PFSK-1 (cell line): ENCODE data around the gene GALNTL6.

Source experiments
- FOXP2 ChIP-seq: optimal IDR thresholded peaks from 2 replicates; pipeline ENCODE3; 2011; ENCODE audit warnings: borderline replicate concordance, control low read depth, inconsistent platforms; ENCODE audit not compliant: insufficient read depth; ENCODE audit errors: extremely low read length, extremely low read depth
- POLR2AphosphoS5 ChIP-seq: IDR thresholded peaks from 2 replicates; pipeline ENCODE4 v1.6.1; 2012; ENCODE audit warnings: low read depth, mild to moderate bottlenecking, control low read depth, low read length, moderate library complexity
- SIN3A ChIP-seq: IDR thresholded peaks from 2 replicates; pipeline ENCODE4 v1.6.1; 2012; ENCODE audit warnings: mild to moderate bottlenecking, low read length, moderate library complexity, borderline replicate concordance; ENCODE audit not compliant: insufficient read depth
- TAF1 ChIP-seq: IDR thresholded peaks from 2 replicates; pipeline ENCODE4 v1.6.1; 2012; ENCODE audit warnings: low read length, control low read depth, borderline replicate concordance; ENCODE audit not compliant: insufficient read depth
- TF ChIP-seq, protein P1 (sequence below), 2 experiments: IDR thresholded peaks; 2 replicates each; pipeline versions ENCODE4 v1.6.1 to v1.8.0; 2011 to 2012; ENCODE audit warnings: low read depth in 2 of 2, low read length in 2 of 2, control low read depth in 1 of 2, inconsistent platforms in 1 of 2, mild to moderate bottlenecking in 1 of 2, moderate library complexity in 1 of 2; ENCODE audit not compliant: insufficient read depth in 1 of 2

DNA sequence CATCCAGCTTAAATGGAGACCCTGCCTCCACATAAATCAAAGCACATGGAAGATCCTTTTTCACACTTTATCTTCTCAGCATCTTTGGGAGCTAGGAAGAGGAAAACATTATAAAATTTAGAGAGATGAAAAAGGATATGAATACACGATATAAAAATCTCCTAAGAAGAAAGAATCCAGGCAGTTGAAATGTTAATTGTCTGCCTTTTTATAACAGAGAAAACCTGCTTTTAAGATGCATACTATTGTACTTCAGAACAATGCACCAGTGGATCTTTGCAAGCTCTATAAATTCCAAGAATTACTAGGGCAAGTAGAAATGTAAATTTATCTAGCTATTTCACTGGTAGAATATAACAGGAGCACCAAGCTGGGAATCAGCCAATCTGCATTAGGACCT is 1055.1 kb downstream of the GALNTL6 start:
- TF ChIP-seq POLR2AphosphoS5 (no peak), TAF1 (no peak), SIN3A (no peak), FOXP2 (no peak)
- TF ChIP-seq, protein P1, sequence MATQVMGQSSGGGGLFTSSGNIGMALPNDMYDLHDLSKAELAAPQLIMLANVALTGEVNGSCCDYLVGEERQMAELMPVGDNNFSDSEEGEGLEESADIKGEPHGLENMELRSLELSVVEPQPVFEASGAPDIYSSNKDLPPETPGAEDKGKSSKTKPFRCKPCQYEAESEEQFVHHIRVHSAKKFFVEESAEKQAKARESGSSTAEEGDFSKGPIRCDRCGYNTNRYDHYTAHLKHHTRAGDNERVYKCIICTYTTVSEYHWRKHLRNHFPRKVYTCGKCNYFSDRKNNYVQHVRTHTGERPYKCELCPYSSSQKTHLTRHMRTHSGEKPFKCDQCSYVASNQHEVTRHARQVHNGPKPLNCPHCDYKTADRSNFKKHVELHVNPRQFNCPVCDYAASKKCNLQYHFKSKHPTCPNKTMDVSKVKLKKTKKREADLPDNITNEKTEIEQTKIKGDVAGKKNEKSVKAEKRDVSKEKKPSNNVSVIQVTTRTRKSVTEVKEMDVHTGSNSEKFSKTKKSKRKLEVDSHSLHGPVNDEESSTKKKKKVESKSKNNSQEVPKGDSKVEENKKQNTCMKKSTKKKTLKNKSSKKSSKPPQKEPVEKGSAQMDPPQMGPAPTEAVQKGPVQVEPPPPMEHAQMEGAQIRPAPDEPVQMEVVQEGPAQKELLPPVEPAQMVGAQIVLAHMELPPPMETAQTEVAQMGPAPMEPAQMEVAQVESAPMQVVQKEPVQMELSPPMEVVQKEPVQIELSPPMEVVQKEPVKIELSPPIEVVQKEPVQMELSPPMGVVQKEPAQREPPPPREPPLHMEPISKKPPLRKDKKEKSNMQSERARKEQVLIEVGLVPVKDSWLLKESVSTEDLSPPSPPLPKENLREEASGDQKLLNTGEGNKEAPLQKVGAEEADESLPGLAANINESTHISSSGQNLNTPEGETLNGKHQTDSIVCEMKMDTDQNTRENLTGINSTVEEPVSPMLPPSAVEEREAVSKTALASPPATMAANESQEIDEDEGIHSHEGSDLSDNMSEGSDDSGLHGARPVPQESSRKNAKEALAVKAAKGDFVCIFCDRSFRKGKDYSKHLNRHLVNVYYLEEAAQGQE (IDR thresholded peaks at IDR 0.05; ENCODE audit: insufficient read depth in 1 of 2, low read depth in 2 of 2, low read length in 2 of 2): no peak
